NCI-H446 (cell line): ENCODE data around the gene SLC43A2.
"Not testable (repeated sequence)": the region's sequence is repeated elsewhere in the genome, so short reads cannot be mapped to it uniquely, and the experiment has no call there.

Experiments
- DNase-seq, 2 experiments: peaks; one replicate each; lab custom pipeline; 2025; lab: John Stamatoyannopoulos, UW

The SLC43A2 gene

GRCh38 chr17:1590029-1590746 is 38.4 kb downstream of the SLC43A2 start:
- no peak for DNase-seq

GRCh38 chr17:1588821-1589585 is 39.6 kb downstream of the SLC43A2 start:
- DNase-seq, result no peak

- no peak for DNase-seq
Observed at GRCh38 chr17:1584167-1584566, 44.5 kb downstream of the SLC43A2 start.

- DNase-seq, result no peak
Observed at GRCh38 chr17:1583556-1583955, 45.1 kb downstream of the SLC43A2 start.

GRCh38 chr17:1582374-1582773 is 46.3 kb downstream of the SLC43A2 start:
- DNase-seq, result no peak

- DNase-seq, result no peak
Observed at GRCh38 chr17:1580979-1581676, 47.5 kb downstream of the SLC43A2 start.

- DNase-seq, result no peak
Observed at GRCh38 chr17:1578029-1578428, 50.6 kb downstream of the SLC43A2 start.

GRCh38 chr17:1577583-1578013 is 51.0 kb downstream of the SLC43A2 start:
- no peak for DNase-seq

- peak in 1 of 2 experiments; percentile 31 for DNase-seq
Observed at GRCh38 chr17:1577182-1577581, 51.5 kb downstream of the SLC43A2 start.

- DNase-seq, result no peak
Observed at GRCh38 chr17:1576500-1576899, 52.1 kb downstream of the SLC43A2 start.

- DNase-seq, result no peak
Observed at GRCh38 chr17:1574697-1575471, 53.8 kb downstream of the SLC43A2 start.

GRCh38 chr17:1573932-1574696 is 54.5 kb downstream of the SLC43A2 start:
- peak; percentile 37 to 67 for DNase-seq

- not testable (repeated sequence) for DNase-seq
Observed at GRCh38 chr17:1572646-1573045, 56.0 kb downstream of the SLC43A2 start.

GRCh38 chr17:1571341-1571704 is 57.3 kb downstream of the SLC43A2 start:
- no peak for DNase-seq

- DNase-seq, result no peak
Observed at GRCh38 chr17:1568950-1569810, 59.5 kb downstream of the SLC43A2 start.

- no peak for DNase-seq
Observed at GRCh38 chr17:1566505-1567199, 62.0 kb downstream of the SLC43A2 start.

GRCh38 chr17:1565877-1566276 is 62.8 kb downstream of the SLC43A2 start:
- no peak for DNase-seq

- no peak for DNase-seq
Observed at GRCh38 chr17:1563786-1564613, 64.6 kb downstream of the SLC43A2 start.

GRCh38 chr17:1563471-1563785 is 65.2 kb downstream of the SLC43A2 start:
- DNase-seq, result not testable (repeated sequence)
